Effector memory CD4-positive, alpha-beta T cell (primary cell): ENCODE data around the gene MUC13.

Experiments
- DNase-seq, 3 donors: peaks; one replicate each; pipeline ENCODE4 v3.0.0-alpha.2; 2020
- H3K27ac ChIP-seq: 2 replicates; pipeline ENCODE4 v1.7.0; 2013; ENCODE audit warnings: mild to moderate bottlenecking, low read length, moderate library complexity; ENCODE audit not compliant: insufficient read depth, poor library complexity, severe bottlenecking
- H3K27me3 ChIP-seq: replicated peaks from 2 replicates; pipeline ENCODE4 v1.7.0; 2013; ENCODE audit warnings: mild to moderate bottlenecking, low read length; ENCODE audit not compliant: insufficient read depth, control insufficient read depth, poor library complexity, severe bottlenecking
- H3K36me3 ChIP-seq: 2 replicates; pipeline ENCODE4 v1.7.0; 2013; ENCODE audit warnings: mild to moderate bottlenecking, low read length, moderate library complexity; ENCODE audit not compliant: control insufficient read depth, insufficient read depth
- H3K4me1 ChIP-seq: 2 replicates; pipeline ENCODE4 v1.7.0; 2013; ENCODE audit warnings: low read length, mild to moderate bottlenecking; ENCODE audit not compliant: control insufficient read depth, insufficient read depth, poor library complexity, severe bottlenecking
- H3K4me3 ChIP-seq: 2 replicates; pipeline ENCODE4 v1.7.0; 2013; ENCODE audit warnings: low read length, low read depth, mild to moderate bottlenecking; ENCODE audit not compliant: insufficient read depth, poor library complexity, severe bottlenecking
- H3K9me3 ChIP-seq: 2 replicates; pipeline ENCODE4 v1.7.0; 2013; ENCODE audit warnings: mild to moderate bottlenecking, low read length, moderate library complexity; ENCODE audit not compliant: control insufficient read depth

The MUC13 gene

DNA sequence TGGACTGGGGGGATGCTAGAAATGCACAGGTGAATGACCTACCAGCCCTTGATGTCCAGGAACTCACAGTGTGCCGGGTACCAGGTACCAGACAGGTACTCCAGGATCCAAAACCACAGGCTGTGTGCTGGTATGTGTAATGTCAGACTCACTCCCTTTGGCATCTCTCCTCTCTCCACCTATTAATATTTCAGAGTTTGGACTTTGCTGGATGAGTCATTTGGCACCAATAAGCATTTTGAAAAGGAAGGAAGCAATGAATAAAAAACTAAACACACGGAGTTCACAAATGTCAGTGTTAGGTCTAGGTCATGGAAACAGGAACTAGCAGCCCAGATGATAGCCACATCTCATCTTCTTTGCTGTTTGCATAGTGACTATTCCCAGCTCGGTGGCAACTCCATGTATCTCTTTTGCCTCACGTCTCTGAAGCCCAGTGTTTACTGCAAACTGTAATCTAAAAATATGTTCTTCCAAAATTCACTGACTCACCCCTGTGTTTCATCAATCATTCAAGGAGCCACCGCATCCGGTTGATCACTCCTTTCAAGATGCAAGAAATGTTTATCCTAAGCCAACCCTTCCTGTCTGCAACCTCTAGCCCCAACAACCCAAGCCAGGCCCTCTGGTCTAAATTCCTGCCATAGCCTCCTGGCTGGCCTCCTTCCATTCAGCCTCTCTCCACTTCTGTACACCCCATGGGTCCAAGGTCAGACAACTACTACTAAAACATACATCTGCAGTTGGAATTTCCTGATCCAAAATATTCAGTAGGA, 55.8 kb downstream of the MUC13 start:
- no peaks in the 10 kb centered on the region for H3K36me3 ChIP-seq
- H3K27ac ChIP-seq, result no peak overlapping the region
- no peak overlapping the region for H3K4me3 ChIP-seq
- DNase-seq, result no peak
- H3K4me1 ChIP-seq, result no peaks in the 10 kb centered on the region
- H3K27me3 ChIP-seq, result no peaks in the 10 kb centered on the region
- H3K9me3 ChIP-seq, result no peaks in the 10 kb centered on the region

DNA sequence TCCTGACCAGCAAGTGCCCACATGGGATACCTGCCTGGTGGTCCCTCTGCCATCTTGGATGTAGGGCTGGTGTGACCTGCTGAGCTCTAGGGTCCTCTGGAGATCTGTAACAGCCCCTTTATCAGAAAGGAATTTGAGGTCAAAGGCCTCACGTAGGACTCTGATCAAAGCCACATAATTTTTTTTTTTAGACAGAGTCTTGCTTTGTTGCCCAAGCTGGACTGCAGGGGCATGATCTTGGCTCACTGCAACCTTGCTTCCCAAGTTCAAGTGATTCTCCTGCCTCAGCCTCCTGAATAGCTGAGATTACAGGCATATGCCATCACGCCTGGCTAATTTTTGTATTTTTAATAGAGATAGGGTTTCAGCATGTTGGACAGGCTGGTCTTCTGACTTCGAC, 56.9 kb downstream of the MUC13 start:
- Histone ChIP-seq H3K4me3 (no peak overlapping the region), H3K4me1 (no peaks in the 10 kb centered on the region), H3K9me3 (no peaks in the 10 kb centered on the region), H3K36me3 (no peaks in the 10 kb centered on the region), H3K27me3 (no peaks in the 10 kb centered on the region), H3K27ac (no peak overlapping the region)
- DNase-seq, result no peak

DNA sequence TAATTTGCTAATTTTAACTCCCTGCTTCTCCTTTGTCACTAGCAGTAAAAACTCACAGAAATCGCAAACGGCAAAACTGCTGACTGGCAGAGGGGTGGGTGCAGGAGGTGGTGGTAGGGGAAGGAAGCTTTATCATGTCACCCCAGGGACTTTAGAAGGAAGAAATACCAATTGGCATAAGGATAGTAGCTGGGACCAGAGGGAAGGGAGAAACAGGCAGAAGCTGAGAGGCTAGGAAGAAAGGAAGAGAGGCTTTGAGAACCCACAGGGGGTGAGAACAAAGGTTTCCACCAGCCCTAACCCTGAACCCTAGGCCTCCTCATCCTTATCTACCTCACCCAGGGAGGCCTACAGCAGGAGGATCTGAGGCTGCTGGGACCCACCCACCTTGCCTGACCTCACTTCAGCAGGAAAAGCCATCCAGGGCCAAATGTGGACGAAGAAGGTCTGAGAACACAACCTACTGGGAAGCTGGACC, 58.1 kb downstream of the MUC13 start:
- Histone ChIP-seq H3K4me1 (no peaks in the 10 kb centered on the region), H3K27ac (no peak overlapping the region), H3K4me3 (no peak overlapping the region)

DNA sequence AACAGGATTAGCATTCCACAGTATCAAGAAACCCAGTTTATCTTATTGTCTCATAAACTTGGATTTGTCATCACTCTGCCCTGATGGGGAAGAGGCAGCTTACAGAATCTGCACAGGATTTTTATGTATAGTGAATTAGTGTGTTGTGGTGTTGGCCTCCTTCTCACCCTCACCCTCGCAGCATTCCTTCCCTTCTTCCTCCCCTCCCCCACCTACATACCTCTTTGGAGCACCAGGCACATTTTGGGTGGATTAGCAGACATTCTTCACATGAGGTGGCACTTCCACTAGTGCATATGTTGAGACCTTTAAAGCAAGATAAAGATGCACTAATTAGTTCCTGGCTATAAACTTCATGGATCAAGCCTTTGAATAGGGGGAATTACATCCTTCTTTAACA, 61.3 kb downstream of the MUC13 start:
- Histone ChIP-seq H3K27me3 (no peaks in the 10 kb centered on the region), H3K4me1 (no peaks in the 10 kb centered on the region), H3K36me3 (no peaks in the 10 kb centered on the region), H3K9me3 (no peaks in the 10 kb centered on the region), H3K4me3 (no peak overlapping the region), H3K27ac (no peak overlapping the region)
- no peak for DNase-seq

More for the DNA sequence above, 58.1 kb downstream of the MUC13 start:
- no peaks in the 10 kb centered on the region for H3K9me3 ChIP-seq
- H3K36me3 ChIP-seq, result no peaks in the 10 kb centered on the region
- DNase-seq, result no peak
- H3K27me3 ChIP-seq, result no peaks in the 10 kb centered on the region

DNA sequence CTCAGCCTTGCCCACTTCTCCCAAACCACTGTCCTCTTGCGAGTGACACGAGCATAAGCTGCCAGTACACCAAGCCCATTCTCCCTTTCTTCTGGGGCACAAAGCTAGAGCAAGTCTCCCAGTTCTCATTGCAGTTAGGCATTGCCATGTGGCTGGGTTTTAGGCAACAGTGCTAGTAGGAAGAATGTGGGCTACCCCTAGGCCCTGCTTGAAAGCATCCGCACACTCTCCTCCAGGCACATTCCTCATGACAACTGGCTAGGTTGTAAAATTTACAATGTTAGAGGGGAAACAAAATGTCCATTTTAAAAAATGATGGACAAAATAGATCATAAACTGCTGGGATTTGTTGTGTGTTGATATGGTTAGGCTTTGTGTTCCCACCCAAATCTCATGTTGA, 67.0 kb downstream of the MUC13 start:
- Histone ChIP-seq H3K27me3 (no peaks in the 10 kb centered on the region), H3K36me3 (no peaks in the 10 kb centered on the region), H3K9me3 (no peaks in the 10 kb centered on the region), H3K4me3 (no peak overlapping the region), H3K27ac (no peak overlapping the region), H3K4me1 (no peaks in the 10 kb centered on the region)
- no peak for DNase-seq

DNA sequence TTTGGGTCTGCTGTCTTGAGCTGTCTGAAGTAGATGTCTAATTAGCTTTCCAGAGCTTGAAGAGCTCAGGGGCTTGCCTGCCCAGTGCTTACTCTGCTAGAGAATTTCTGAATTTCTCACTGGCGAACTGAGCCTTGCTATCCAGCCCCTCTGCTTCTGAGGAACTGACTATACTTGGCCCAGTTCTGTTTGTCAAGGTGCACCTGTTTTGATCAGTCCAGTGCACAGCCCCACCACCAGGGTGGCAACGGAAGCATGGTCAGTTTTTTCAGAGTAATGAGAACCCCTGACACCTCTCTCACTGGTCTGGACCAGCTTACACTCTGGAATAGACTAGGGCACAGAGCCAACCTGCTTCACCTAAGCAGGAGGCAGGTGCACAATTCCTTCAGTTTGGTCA, 72.5 kb downstream of the MUC13 start:
- H3K4me3 ChIP-seq, result no peak overlapping the region
- no peak overlapping the region for H3K27ac ChIP-seq
- DNase-seq, result no peak
- H3K36me3 ChIP-seq, result no peaks in the 10 kb centered on the region
- H3K4me1 ChIP-seq, result no peaks in the 10 kb centered on the region
- H3K9me3 ChIP-seq, result no peaks in the 10 kb centered on the region
- H3K27me3 ChIP-seq, result no peaks in the 10 kb centered on the region

DNA sequence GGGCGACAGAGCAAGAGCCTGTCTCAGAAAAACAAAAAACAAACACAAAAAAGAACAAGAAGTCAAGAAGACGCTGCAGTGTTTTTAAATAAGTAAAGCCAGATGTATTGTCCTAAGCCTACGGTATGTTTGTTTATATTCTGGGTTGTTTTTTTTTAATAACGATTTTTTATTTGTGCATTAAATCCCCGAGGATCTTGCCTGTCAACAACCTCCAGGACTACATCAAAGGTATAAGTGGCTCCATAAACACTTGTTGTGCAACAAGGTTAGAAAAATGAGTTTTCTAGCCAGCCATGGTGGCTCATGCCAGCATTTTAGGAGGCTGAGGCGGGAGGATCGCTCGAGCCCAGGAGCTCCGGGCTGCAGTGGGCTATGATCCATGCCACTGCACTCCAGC, 73.5 kb downstream of the MUC13 start:
- H3K4me1 ChIP-seq, result no peaks in the 10 kb centered on the region
- H3K9me3 ChIP-seq, result no peaks in the 10 kb centered on the region
- no peaks in the 10 kb centered on the region for H3K27me3 ChIP-seq
- no peak overlapping the region for H3K4me3 ChIP-seq
- H3K36me3 ChIP-seq, result no peaks in the 10 kb centered on the region
- no peak for DNase-seq
- H3K27ac ChIP-seq, result no peak overlapping the region

DNA sequence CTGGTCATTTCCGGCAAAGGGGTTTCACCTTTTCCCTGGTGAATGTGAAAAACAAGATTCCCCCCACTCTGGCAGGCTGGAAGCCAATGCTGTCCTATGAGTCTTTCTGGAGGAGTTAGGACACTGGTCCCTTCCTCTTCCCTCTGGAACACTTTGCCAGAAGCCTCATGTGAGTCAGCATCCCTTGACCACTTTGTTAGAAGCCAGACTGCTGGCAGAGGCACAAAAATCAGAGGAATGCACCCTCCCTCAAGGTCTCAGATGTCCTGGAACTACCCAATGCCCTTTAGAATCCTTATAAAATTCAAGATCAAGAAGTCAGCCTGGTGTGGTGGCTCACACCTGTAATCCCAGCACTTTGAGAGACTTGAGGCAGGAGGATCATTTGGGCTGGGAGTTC, 74.0 kb downstream of the MUC13 start:
- Histone ChIP-seq H3K4me1 (no peaks in the 10 kb centered on the region), H3K4me3 (no peak overlapping the region)

DNA sequence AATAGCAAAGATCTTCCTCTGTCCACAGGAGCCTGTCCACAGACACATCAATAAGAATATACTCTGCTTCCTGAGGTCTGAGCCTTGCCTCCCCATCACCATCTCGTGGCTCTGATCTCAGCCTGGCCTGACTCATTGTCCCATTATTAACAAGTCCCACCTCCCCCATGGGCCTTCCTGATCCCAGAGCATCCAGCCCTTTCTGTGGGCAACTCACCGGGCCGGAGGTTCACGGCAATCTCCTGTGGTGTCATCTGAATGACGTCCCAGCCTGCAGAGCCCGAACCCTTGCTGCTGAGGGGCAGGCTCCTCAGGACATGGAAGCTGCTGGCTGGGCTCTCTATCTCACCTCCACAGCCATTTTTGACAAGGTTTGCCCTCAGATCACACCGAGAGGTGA, 75.5 kb downstream of the MUC13 start:
- DNase-seq, result no peak
- H3K27ac ChIP-seq, result no peak overlapping the region

More for the DNA sequence above, 74.0 kb downstream of the MUC13 start:
- no peak overlapping the region for H3K27ac ChIP-seq
- no peaks in the 10 kb centered on the region for H3K36me3 ChIP-seq
- no peak for DNase-seq
- H3K9me3 ChIP-seq, result no peaks in the 10 kb centered on the region
- no peaks in the 10 kb centered on the region for H3K27me3 ChIP-seq

DNA sequence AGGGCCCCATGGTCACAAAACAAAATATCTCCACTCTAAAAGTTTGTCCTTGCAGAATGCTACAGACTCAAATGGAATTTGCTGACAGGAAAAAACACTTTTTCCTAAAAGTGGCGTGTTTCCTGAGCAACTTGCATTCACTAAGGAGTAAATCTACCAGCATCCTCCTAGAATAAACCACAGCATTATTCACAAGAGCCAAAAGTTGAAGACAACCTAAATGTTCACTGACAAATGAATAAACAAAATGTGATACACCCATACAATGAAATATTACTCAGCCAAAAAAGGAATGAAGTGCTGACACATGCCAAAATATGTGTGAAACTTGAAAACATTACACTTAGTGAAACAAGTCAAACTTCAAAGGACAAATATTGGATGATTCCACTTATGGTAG, 76.3 kb downstream of the MUC13 start:
- no peaks in the 10 kb centered on the region for H3K36me3 ChIP-seq
- no peak overlapping the region for H3K4me3 ChIP-seq
- H3K27ac ChIP-seq, result no peak overlapping the region
- no peaks in the 10 kb centered on the region for H3K4me1 ChIP-seq
- no peak for DNase-seq
- H3K9me3 ChIP-seq, result no peaks in the 10 kb centered on the region
- H3K27me3 ChIP-seq, result no peaks in the 10 kb centered on the region

More for the DNA sequence above, 75.5 kb downstream of the MUC13 start:
- H3K9me3 ChIP-seq, result no peaks in the 10 kb centered on the region
- H3K27me3 ChIP-seq, result no peaks in the 10 kb centered on the region
- no peak overlapping the region for H3K4me3 ChIP-seq
- no peaks in the 10 kb centered on the region for H3K4me1 ChIP-seq
- no peaks in the 10 kb centered on the region for H3K36me3 ChIP-seq
